GM11168 (cell line): Measurements from ENCODE around the gene DSCAML1.

ENCODE experiments used
- in situ Hi-C: fragments of 300-500 bp; cut with MboI; formaldehyde crosslinking; loops from one replicate; pipeline ENCODE4 v1.12.0; 2022; ENCODE audit warnings: low sequenced_read_pairs; ENCODE audit not compliant: unreplicated experiment

DSCAML1 gene

DNA sequence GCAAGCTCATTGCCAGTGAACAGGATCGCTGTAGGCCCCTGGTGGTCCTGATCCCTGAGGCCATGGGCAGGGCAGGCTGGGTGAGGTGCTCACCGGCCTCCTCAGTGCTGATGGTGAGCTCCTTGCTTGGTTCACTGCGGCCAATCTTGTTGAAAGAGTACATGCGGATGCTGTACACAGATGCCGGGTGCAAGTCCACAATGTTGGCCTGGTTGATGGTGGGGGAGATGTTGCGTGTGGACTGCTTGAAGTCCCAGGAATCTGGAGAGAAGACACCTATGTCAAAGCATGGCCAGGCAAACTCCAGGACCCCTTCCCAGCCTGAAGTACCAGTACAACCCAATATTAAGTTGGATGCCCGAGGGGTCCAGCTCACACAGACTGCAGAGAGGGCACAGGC is 325.2 kb downstream of the DSCAML1 start:
- in situ Hi-C loops, result no loop called here

DNA sequence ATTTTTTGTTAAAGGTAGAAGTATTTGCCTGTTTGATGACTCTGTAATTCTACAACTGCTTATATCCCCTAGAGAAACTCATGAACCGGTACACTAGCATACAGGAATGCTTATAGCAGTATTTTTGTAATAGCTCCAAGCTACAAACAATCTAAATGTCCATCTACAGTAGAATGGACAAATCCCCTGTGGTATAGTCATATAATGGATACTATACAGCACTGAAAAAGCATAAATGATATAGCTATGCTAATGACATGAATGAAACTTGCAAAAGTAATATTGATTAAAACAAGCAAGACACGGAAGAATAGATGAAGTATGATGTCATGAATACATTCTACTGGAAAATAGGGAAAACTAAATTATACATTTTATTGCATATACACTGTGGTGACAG is 326.4 kb downstream of the DSCAML1 start:
- in situ Hi-C loops, result no loop called here

DNA sequence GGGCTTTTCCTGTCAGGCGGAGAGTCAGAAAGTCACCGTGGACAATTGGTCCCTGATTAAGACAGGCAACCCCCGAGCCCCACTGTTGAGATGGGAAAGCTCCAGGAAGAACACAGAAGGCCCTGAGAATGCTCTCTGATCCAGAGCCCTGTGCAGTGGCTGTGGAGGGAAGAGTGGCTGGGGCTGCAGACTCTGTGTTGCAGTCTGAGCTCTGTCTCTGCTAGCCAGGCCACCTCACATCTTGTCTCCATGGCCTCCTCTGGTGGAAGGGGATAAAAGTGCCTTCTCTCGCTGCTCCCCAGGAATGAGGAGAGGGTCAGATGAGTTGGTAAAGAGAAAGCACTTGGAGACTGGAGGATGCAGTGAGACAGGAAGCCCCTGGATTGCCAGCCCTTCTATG is 328.1 kb downstream of the DSCAML1 start:
- in situ Hi-C loops, result no loop called here

DNA sequence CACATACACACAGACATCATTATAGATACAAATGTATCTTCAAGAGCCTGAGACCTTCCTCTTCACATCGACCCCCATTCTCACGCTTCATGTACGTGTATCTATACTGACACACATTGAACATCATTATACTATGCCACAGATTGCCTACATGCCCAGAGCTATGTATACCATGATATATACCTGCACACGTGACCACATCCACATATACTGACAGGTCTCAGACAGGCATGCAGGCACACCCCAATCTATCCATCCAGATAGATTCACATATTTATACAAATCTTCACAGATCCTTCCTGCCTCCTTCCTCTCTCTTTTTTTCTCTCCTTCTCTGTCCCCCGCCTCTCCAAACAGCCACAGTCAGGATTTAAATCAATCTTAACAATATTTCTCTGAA is 329.2 kb downstream of the DSCAML1 start:
- in situ Hi-C loops, result no loop called here

DNA sequence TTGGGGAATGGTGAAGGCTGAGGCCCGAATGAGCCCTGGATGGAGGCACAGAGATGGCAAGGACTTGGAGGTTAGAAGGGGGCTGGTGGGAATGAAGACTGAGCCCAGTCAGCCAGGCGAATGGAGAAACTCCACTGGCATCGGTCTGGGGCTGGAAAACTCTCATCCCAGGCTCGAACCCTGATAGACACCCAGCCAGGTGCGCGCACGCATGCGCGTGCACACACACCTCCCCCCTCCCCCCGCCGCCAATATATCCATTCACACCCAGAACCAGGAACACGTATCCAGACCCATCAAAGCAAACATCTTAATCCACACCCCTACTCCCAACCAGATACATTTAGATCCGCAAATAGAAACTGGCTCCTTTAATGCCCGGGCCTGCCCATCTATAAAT is 330.1 kb downstream of the DSCAML1 start:
- in situ Hi-C loops, result no loop called here

DNA sequence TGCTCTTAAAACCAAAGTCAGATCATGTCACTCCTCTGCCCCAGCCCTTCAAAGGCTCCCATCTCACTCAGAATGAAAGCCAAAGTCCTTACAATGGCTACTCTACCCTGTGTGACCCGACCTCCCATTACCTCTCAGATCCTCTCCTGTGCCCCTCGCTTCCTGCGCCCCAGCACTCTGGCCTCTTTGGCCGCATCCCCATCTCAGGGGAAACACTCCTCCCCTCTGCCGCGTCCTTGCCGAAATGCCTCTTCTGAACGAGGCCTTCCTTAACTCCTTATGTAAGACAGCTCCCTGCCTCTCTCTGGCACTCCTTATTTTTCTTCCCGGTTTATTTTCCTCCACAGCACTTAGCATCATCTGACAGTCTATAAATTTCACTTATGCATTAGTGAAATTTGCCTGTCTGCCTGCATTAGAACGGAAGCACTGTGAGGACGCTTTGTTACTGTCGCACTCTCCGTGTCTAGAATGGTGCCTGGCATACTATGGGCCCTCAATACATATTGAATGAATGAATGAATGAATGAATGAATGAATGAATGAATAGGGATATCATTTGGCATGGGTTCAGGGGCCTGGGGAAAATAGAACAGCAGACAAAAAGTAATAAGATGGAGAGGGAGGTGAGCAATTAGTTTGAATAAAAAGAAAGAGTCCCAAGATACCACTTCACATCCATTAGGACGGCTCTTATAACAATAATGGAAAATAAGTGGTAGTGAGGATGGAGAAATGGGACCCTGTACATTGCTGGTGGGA is 331.6 kb downstream of the DSCAML1 start:
- in situ Hi-C loops, result no loop called here

DNA sequence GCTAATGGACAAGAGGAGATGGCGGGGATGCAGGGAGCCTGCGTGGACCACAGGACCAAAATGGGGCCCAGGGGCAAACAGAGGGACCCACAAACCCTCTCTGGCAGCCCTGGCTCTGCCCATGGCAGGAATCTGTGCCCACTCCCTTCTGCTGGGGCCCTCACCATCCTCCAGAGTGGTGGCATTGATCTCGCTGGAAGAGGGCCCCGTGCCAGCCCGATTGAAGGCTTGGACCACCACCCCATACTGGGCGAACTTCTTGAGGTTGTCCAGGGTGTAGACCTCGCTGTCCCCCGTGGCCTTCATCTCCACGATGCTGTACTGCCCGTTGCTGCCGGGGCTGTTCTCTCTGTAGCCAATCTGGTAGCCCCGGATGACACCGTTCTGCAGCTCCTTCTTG is 332.2 kb downstream of the DSCAML1 start:
- in situ Hi-C loops, result no loop called here

DNA sequence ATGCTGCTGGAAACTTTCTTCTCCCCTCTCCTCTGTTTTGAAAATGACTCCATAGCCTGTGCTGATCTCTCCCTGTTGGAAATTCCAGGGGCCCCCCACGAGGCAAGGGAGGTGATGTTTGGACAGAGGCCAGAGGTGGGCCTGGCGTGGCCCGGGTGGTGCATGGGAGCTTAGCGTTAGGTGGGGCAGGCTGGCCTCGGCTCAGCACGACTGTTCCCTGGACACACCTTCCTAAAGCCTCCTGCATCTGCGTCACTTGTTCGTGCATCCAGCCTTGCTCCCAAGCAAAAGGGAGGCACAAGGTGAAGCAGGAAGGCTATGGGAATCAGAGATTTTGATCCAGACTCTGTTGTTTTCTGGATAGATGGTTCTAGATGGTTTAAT is 334.2 kb downstream of the DSCAML1 start:
- in situ Hi-C loops, result no loop called here

DNA sequence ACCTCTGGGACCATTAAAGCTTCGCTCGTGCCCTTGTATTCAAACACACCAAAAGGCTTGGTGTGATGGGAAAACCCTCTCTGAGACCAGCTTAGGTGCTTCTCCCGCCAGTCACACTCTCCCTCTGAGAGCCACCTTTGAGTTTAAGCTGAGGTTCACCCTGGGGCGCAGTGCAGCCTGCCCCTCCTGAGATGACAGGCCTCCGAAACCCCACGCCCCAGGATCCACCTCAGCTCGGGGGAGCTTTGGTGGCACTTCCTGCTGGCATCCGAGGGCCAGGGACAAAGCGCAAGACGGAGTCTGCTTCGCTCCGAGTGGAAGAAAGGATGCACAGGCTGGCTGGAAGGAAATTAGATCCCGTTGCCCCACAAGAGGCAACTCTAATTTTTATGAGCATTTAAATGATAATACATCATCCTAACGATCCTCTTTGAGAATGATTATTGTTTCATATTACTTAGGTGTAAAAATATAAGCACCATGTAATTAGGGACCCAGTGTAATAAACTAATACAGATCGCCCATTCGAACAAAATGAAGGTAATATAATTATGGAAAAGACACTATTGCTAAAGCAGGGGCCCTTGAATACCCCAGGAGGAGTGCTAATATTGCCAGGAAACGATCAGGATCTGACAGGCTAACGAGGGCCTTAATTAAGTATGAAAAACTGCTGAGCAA is 334.7 kb downstream of the DSCAML1 start:
- in situ Hi-C loops, result no loop called here

DNA sequence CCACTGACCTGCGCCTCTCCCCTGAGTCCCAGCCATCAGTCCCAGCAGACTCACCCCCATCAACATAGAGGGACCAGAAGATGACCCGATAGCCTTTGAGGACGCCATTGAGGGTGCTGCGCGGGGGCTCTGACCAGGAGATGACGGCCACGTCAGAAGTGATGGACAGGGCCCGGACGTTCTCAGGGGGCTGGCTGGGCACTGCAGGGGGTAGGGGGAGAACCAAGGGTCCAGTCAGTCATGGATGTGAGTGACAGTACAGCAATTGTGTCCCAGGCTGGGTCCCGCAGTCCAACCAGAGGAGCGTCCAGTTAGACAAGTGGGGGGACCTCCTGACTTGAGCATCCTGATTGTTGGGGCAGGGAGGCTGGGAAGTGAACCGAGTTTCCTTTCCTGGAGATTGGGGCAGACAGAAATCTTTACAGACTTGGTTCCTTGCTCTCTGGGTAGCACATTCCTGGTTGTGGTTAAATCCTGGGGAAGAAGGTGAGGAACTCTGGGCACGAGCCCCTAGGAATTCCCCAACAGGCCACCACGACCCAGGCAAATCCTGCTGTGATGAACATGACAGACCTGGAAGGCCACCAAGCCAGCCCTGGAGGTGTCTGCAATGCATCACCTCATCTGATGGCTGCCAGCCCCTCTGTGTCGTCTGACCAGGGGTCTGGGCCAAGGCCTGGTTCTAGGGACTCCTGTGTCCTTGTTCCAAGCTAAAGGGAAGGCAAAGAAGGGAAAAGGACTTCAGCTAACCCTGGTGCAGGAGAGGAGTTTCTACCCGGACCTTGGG is 335.4 kb downstream of the DSCAML1 start:
- in situ Hi-C loops, result no loop called here

DNA sequence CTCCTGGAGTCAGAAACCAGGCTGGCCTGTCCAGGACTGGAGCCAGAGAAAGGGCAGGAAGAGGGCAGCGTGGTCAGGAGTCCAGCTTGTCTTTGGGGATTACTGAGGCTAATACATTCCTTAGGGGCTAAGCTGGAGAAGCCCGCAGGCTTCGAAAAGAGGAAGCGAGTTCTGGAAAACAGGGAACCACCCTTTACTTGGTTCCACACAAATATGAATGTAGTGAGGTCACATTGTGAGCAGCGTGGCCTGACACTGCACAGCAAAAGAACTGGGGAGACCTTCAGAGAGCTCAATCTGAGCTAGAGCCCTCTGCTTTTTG is 337.1 kb downstream of the DSCAML1 start:
- in situ Hi-C loops, result loop anchor here (10.0 kb wide), 1 partner anchor 145 kb away; no protein-coding TSS in a partner anchor

DNA sequence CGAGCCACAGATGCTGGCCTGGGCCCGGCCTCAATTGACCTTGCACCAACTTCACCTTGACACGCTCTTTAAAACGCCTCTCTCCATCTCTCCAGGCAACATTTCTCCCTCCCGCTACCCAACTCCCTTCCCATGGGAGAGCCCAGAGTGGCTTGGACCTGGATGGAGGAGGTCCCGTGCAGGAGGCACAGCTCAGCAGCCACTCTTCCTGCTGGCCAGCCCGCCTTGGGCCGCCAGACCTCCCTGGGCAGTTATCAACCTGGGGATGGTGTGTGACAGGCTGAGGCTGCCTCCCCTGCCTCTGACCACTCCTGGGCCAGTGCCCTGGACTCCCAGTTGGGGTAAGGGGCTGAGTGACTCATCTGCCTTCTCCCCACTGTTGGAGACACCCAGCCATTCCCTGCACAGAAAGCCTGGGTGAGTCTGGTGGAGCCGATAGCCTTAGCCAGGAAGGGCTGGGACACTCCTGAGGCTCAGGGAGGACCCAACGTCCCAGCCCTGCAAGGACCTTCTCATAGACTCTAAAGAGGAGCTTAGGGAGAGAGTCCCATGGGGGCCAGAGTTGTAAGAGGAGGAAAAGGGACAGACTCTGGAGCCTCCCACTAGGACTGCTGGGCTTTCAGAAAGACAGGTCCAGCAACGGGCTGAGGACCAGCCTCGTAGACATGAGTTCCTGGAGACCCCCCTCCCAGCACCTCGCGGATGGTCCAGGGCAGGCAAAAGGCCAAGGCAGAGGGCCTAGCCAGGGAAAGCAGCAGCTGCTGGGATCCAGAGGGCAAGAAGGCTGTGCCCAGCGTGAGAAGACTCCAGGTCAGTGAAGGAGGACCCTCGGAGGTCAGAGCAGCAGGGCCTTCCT is 337.7 kb downstream of the DSCAML1 start:
- in situ Hi-C loops, result loop anchor here (10.0 kb wide), 1 partner anchor 145 kb away; no protein-coding TSS in a partner anchor

DNA sequence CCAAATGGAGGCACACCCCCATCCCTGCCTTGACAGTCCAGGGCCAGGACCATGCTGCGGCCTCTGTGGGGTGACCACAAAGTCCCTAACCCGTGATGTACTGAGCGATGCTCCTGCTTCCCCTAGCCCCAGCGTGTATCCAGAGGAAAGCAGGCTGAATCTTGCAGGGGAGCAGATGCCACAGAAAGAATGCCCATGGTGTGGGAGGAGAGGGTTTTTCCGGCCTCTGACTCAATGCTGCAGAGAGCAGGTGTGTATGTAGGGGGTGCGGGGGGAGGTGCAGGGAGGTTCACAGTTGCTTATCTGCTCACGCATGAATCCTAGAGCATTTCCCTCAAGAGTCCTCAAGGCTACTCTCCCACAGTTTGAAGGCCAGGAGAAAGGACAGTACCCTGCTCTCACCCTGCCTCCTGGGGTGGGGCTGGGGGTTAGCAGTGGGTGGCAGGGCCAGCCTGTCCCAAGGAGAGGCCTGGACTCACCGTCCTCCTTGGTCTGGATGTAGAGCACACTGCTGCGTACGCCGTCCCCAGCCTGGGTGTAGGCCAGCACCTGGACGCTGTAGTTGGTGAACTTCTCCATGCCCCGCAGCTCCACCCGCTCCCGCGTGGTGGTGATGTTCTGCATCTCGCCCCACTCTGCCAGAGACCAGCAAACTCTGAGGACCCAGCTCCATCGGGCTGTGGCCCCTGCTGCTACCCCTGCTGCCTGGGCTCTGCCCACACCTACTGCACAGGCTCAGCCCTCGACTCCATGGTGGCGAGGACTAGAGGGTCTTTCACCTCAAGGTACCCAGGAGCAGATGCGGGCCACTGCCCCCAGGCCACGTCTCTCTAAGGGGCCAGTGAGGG is 338.5 kb downstream of the DSCAML1 start:
- in situ Hi-C loops, result loop anchor here (10.0 kb wide), 1 partner anchor 146 kb away; no protein-coding TSS in a partner anchor

DNA sequence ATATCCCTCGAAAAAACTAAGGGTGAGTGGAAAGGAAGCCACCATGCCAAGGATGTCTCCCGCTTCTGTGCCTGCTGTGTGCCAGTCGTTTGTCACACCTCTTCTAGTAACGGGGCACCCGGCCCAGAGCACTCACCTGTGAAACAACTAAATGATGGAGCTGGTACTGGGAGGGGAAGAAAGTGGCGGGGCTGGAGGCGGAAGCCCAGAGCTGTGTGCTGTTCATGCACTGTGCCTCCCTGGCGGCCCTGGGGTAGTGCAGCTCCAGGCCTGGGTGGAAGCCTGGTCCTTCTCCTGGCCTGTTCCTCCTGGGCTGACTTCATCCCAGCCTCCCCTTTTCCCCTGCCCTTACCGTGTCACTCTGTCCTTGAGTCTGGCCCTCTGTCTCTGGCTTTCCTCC is 339.2 kb downstream of the DSCAML1 start:
- in situ Hi-C loops, result loop anchor here (10.0 kb wide), 1 partner anchor 147 kb away; no protein-coding TSS in a partner anchor

DNA sequence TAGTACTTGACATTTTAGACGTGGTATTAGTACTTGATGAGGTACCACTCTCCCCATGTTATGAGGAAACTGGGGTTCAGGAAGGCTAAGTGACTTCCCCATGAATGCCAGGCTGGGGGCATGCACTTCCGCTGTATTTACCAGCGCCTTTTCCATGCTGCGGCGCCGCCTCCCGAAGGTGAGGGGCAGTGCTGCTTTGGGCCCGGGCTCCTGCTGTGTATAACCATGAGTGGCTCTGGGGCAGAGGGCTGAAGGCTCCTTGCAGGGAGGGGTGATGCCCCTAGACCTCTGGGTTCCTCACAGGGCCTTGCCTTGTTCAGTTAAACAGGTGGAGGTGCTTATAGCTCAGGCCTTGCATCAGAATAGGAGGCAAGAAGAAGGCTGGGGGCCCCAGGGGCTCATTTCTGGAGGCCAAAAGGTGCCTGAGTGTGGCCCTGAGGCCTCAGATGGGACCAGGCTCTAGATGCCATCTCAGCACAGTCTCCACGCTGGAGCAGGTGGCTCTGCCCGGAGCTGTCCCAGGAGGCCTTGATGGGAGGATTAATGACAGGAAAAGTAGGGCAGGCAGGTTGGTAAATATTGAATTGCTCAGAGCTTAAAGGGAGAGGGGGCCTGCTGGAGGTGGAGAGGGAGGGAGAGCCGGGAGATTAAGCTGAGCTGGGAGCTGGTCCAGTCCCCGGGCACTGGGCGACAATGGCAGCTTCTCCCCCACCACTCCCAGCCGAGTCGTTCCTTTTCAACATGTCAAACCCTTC is 339.8 kb downstream of the DSCAML1 start:
- in situ Hi-C loops, result loop anchor here (10.0 kb wide), 1 partner anchor 148 kb away; no protein-coding TSS in a partner anchor

DNA sequence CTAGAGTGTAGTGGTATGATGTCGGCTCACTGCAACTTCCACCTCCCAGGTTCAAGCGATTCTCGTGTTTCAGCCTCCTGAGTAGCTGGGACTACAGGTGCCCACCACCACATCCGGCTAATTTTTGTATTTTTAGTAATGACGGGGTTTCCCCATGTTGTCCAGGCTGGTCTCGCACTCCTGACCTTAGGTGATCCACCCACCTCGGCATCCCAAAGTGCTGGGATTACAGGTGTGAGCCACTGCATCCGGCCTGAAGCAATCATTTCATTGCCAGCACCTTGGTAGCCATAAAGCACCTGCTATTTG is 340.3 kb downstream of the DSCAML1 start:
- in situ Hi-C loops, result loop anchor here (10.0 kb wide), 1 partner anchor 148 kb away; no protein-coding TSS in a partner anchor

DNA sequence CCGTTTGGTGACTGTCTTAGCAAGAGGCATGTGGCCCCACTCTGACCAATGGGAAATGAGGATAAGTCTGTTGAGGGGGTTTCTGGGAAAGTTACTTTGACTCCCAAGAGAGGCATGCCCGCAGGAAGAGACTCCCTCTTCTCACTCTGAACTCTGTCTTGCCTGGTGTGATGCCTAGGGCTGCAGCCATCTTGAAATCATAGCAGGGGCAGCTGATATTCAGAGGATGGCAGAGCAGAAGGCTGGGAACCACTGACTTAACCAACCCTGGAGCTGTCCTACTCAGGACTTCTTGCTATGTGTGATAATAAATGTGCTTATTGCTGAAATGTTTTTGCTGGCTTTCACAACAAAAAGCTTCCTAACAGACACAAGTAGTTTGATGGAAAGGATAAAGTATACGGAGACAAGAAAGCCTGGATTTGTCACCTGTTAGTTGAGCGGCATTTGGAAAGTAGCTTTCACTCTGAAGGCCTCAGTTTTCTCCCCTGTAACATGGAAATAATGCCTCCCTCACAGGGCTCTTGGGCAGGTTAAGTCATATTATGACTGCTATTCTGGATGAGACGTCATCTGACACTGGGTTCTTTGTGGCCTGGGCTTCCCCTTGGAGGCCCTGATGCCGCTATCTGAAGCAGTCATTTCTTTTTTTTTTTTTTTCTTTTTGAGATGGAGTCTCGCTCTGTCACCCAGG is 340.8 kb downstream of the DSCAML1 start:
- in situ Hi-C loops, result loop anchor here (10.0 kb wide), 1 partner anchor 149 kb away; no protein-coding TSS in a partner anchor

DNA sequence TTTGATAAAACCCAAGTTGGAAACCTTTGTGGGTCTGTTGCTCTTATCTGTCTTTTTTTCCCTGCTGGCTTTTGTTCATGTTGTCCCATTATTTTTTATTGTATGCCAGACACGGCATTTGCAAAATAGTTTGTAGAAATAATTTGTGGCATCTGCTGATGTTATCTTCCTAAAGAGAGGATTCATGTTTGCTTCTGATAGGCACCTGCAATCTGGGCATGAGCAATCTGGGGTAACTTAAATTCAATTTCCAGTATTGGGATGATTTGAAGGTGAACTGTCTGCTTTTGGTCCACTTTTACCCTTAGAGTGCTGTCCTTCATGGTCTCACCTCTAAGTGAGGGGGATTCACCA is 342.5 kb downstream of the DSCAML1 start:
- in situ Hi-C loops, result loop anchor here (10.0 kb wide), 1 partner anchor 150 kb away; no protein-coding TSS in a partner anchor
